ENCODE measurements around the gene ITFG1. TPM values are rescaled to one million over a fixed set of nuclear protein-coding genes. Genes with fewer than 3 reads are reported as not detected.
A peak's percentile ranks its signal among the peaks of the same experiment; 100 is the strongest.

The ITFG1 gene
- total and polyA plus RNA-seq, 2 of the 13 experiments (the other 11 are each of a cell fraction or from before 2014, with no cell fraction given): 74.5 to 150 TPM

DNA sequence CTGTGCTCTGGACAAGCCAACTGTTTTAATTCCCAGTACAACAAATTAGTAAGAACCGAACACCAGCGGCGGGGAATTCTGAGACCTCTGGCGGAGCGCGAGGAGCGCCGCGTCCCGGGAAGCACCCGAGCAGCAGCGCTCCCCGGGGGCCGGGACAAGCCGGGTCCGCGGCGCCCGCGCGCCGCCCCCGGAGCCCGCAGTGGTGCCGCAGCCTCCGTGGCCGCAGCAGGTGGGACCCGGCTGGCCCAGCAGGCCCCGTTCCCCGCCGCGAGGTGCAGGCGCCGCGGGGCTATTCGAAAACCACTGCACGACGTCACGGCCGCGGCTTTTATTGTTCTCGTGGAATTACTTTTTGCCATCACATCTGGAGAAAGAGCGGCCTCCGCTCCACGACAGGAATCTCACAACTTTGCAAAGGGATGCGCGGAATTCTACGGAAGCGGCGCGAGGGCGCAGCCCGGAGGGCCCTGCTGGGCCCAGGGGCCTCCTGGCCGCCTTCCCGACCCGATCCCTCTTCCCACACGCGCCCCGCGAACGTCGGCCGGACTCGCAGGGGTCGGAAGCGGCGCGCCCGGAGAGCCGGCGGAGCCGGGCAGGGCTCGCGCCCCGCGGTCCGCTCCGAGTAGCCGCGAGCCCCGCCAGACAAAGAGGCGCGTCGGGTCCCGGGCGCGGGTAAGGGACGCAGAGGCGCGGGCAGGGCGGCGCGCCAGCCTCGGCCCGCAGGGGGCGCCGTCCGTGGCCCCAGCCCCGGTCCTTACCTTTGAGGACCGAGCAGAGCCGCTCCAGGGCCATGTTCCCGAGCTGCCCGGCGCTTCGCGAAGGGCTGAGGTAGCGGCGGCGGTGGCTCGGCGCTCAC is 317.8 kb downstream of the ITFG1 start (continued):
- no peak for TF ChIP-seq PBX2 (CRISPR knock-in tag; IDR thresholded peaks at IDR 0.05)
- 0 out of 2 replicates have a peak, but pooled peaks have one; percentile 13 for TF ChIP-seq NR0B2 (CRISPR knock-in tag; IDR thresholded peaks at IDR 0.05)
- TF ChIP-seq, protein P1, sequence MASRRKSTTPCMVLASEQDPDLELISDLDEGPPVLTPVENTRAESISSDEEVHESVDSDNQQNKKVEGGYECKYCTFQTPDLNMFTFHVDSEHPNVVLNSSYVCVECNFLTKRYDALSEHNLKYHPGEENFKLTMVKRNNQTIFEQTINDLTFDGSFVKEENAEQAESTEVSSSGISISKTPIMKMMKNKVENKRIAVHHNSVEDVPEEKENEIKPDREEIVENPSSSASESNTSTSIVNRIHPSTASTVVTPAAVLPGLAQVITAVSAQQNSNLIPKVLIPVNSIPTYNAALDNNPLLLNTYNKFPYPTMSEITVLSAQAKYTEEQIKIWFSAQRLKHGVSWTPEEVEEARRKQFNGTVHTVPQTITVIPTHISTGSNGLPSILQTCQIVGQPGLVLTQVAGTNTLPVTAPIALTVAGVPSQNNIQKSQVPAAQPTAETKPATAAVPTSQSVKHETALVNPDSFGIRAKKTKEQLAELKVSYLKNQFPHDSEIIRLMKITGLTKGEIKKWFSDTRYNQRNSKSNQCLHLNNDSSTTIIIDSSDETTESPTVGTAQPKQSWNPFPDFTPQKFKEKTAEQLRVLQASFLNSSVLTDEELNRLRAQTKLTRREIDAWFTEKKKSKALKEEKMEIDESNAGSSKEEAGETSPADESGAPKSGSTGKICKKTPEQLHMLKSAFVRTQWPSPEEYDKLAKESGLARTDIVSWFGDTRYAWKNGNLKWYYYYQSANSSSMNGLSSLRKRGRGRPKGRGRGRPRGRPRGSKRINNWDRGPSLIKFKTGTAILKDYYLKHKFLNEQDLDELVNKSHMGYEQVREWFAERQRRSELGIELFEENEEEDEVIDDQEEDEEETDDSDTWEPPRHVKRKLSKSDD (CRISPR knock-in tag; IDR thresholded peaks at IDR 0.05; ENCODE audit: low read depth): no peak
- TF ChIP-seq ZNF430 (CRISPR knock-in tag; IDR thresholded peaks at IDR 0.05): no peak
- no peak for TF ChIP-seq KDM6A (CRISPR knock-in tag; IDR thresholded peaks at IDR 0.05; ENCODE audit: low read depth)
- no peak for TF ChIP-seq ZSCAN9 (CRISPR knock-in tag; IDR thresholded peaks at IDR 0.05; ENCODE audit: borderline replicate concordance)
- TF ChIP-seq, protein P2, sequence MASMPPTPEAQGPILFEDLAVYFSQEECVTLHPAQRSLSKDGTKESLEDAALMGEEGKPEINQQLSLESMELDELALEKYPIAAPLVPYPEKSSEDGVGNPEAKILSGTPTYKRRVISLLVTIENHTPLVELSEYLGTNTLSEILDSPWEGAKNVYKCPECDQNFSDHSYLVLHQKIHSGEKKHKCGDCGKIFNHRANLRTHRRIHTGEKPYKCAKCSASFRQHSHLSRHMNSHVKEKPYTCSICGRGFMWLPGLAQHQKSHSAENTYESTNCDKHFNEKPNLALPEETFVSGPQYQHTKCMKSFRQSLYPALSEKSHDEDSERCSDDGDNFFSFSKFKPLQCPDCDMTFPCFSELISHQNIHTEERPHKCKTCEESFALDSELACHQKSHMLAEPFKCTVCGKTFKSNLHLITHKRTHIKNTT (CRISPR knock-in tag; IDR thresholded peaks at IDR 0.05): no peak
- no peak for TF ChIP-seq PCBP1 (IDR thresholded peaks at IDR 0.05; ENCODE audit: borderline replicate concordance, low read depth, low read length)
- peak; percentile 52 for TF ChIP-seq TBX2 (CRISPR knock-in tag; IDR thresholded peaks at IDR 0.05; ENCODE audit: borderline replicate concordance)
- peak; percentile 45; the same call in 1 of the 2 replicates for TF ChIP-seq HOXA5 (CRISPR knock-in tag; IDR thresholded peaks at IDR 0.05)
- no peak for TF ChIP-seq ZBTB25 (CRISPR knock-in tag; IDR thresholded peaks at IDR 0.05)
- TF ChIP-seq SAP130 (CRISPR knock-in tag; IDR thresholded peaks at IDR 0.05; ENCODE audit: low read depth): peak; percentile 43
- no peak for TF ChIP-seq MAFK (conservative IDR thresholded peaks at IDR 0.05 in 1 of 2, IDR thresholded peaks at IDR 0.05 in 1 of 2; ENCODE audit: low read length in 2 of 2)
- TF ChIP-seq, protein P3, sequence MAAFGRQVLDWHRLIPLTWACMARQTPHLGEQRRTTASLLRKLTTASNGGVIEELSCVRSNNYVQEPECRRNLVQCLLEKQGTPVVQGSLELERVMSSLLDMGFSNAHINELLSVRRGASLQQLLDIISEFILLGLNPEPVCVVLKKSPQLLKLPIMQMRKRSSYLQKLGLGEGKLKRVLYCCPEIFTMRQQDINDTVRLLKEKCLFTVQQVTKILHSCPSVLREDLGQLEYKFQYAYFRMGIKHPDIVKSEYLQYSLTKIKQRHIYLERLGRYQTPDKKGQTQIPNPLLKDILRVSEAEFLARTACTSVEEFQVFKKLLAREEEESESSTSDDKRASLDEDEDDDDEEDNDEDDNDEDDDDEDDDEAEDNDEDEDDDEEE (CRISPR knock-in tag; IDR thresholded peaks at IDR 0.05): no peak; the same call in 1 of the 2 replicates
- TF ChIP-seq, protein P4, sequence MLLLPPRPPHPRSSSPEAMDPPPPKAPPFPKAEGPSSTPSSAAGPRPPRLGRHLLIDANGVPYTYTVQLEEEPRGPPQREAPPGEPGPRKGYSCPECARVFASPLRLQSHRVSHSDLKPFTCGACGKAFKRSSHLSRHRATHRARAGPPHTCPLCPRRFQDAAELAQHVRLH (CRISPR knock-in tag; IDR thresholded peaks at IDR 0.05; ENCODE audit: borderline replicate concordance, low read depth): no peak
- TF ChIP-seq IRX3 (CRISPR knock-in tag; IDR thresholded peaks at IDR 0.05; ENCODE audit: borderline replicate concordance, low read depth): 0 out of 2 replicates have a peak, but pooled peaks have one; percentile 76
- TF ChIP-seq ZNF382 (CRISPR knock-in tag; IDR thresholded peaks at IDR 0.05; ENCODE audit: borderline replicate concordance): no peak
- peak; percentile 91; the same call in 1 of the 2 replicates for TF ChIP-seq ZNF446 (CRISPR knock-in tag; IDR thresholded peaks at IDR 0.05)
- peak; percentile 34; the same call in 1 of the 2 replicates for TF ChIP-seq ZNF24 (IDR thresholded peaks at IDR 0.05)
- TF ChIP-seq CBX5 (CRISPR knock-in tag; IDR thresholded peaks at IDR 0.05; ENCODE audit: borderline replicate concordance): no peak
- TF ChIP-seq DNMT3B (CRISPR knock-in tag; conservative IDR thresholded peaks at IDR 0.05): no peak

Data from HepG2 (cell line).